ENCODE results near the gene SCAMP4. TPM values are rescaled to one million over a fixed set of nuclear protein-coding genes. Genes with fewer than 3 reads are reported as not detected.

The SCAMP4 gene
- total and polyA plus RNA-seq, 2 of the 13 experiments (the other 11 are each of a cell fraction or from before 2014, with no cell fraction given): 10.7 to 13.7 TPM

GRCh38 chr19:1935484-1936208 is 30.4 kb downstream of the SCAMP4 start (continued):
- TF ChIP-seq ZNF773 (CRISPR knock-in tag; IDR thresholded peaks at IDR 0.05; ENCODE audit: borderline replicate concordance) (no peak), HMG20B (CRISPR knock-in tag; conservative IDR thresholded peaks at IDR 0.05) (0 out of 2 replicates have a peak, but pooled peaks have one; percentile 21), ZNF512B (CRISPR knock-in tag; IDR thresholded peaks at IDR 0.05; ENCODE audit: borderline replicate concordance) (no peak), ZNF224 (CRISPR knock-in tag; IDR thresholded peaks at IDR 0.05) (no peak), ZNF34 (CRISPR knock-in tag; IDR thresholded peaks at IDR 0.05; ENCODE audit: borderline replicate concordance) (no peak), FOXJ3 (CRISPR knock-in tag; IDR thresholded peaks at IDR 0.05; ENCODE audit: borderline replicate concordance) (no peak), PITX1 (CRISPR knock-in tag; IDR thresholded peaks at IDR 0.05) (peak; percentile 30; the same call in 1 of the 2 replicates), ZBTB14 (CRISPR knock-in tag; IDR thresholded peaks at IDR 0.05) (no peak), SNRNP70 (IDR thresholded peaks at IDR 0.05; ENCODE audit: low read depth, low read length) (no peak), CSRNP1 (CRISPR knock-in tag; IDR thresholded peaks at IDR 0.05) (no peak), ZNF451 (CRISPR knock-in tag; IDR thresholded peaks at IDR 0.05) (no peak), USF2 (IDR thresholded peaks at IDR 0.05; ENCODE audit: low read depth, low read length) (no peak), USF2 (CRISPR knock-in tag; IDR thresholded peaks at IDR 0.05; ENCODE audit: borderline replicate concordance) (no peak), JUNB (CRISPR knock-in tag; IDR thresholded peaks at IDR 0.05; ENCODE audit: borderline replicate concordance) (no peak), KAT2B (IDR thresholded peaks at IDR 0.05; ENCODE audit: borderline replicate concordance, low read depth, low read length) (no peak), ZNF768 (CRISPR knock-in tag; IDR thresholded peaks at IDR 0.05) (0 out of 2 replicates have a peak, but pooled peaks have one; percentile 11), NBN (conservative IDR thresholded peaks at IDR 0.05) (no peak), ZNF564 (CRISPR knock-in tag; IDR thresholded peaks at IDR 0.05) (peak; percentile 61; the same call in 1 of the 2 replicates), RELA (CRISPR knock-in tag; IDR thresholded peaks at IDR 0.05) (no peak), HDAC2 (CRISPR knock-in tag; IDR thresholded peaks at IDR 0.05) (peak; percentile 42; the same call in 1 of the 2 replicates), CBFB (CRISPR knock-in tag; IDR thresholded peaks at IDR 0.05) (no peak), ZSCAN29 (CRISPR knock-in tag; conservative IDR thresholded peaks at IDR 0.05) (no peak), ZNF781 (CRISPR knock-in tag; IDR thresholded peaks at IDR 0.05; ENCODE audit: borderline replicate concordance, not compliant biosample characterization) (no peak)

Measured in HepG2 (cell line).